Measurements from ENCODE around the gene ITSN2.

The ITSN2 gene

GRCh38 chr2:24269265-24269664 is 91.1 kb downstream of the ITSN2 start:
- no peak for DNase-seq (ENCODE audit: low read depth, low spot score)

- no peak for DNase-seq (ENCODE audit: low read depth, low spot score)
Observed at GRCh38 chr2:24265212-24265611, 95.1 kb downstream of the ITSN2 start.

DNA sequence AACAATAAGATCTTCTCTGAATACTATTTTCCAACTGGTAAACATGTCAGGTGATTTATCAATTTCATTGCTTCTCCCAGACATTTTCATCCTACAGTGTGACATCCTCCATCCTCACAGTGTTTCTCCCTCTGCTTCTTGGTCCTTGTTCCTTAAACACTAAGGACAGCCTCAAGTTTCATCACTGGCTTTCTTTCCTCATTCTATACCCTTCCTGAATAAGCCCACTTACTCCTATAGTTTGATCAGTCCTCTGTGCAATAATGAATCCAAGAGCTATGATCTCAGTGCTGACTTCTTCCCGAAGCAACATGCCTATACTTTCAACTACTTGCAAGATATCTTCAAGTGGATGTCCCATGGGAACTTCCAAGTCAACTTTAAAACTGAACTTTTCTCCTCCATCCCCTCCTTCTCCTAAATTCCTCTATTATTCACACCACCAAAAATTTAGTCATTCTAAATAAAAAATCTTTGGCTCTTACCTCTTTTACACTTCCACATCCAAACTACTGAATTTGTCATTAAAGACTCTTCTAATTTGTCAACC is 97.8 kb downstream of the ITSN2 start:
- no peak for DNase-seq (ENCODE audit: low read depth, low spot score)

GRCh38 chr2:24261441-24261840 is 98.9 kb downstream of the ITSN2 start:
- DNase-seq (ENCODE audit: low read depth, low spot score) = no peak

DNA sequence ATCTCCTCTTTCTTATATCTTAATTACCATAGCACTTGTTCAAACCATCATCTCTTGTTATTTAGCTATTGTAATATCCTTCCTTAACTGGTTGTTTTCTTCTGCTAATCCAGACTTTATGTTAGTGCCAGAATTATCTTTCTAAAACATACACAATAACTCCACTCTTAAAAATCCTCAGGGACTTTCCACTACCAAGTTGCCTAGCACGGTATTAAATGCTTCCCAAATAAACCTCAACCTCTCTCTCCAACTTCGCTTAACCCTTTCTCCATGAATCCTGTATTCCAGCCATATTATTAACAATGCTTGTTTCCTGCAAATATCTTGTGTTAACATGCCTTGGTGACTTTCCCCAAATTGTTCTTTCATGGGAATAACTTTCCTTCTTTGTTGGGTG is 101.0 kb downstream of the ITSN2 start:
- DNase-seq (ENCODE audit: low read depth, low spot score) = no peak

GRCh38 chr2:24258718-24259117 is 101.6 kb downstream of the ITSN2 start:
- no peak for DNase-seq (ENCODE audit: low read depth, low spot score)

- no peak for DNase-seq (ENCODE audit: low read depth, low spot score)
Observed at GRCh38 chr2:24253303-24253919, 106.9 kb downstream of the ITSN2 start.

- DNase-seq (ENCODE audit: low read depth, low spot score) = no peak
Observed at GRCh38 chr2:24247592-24247991, 112.7 kb downstream of the ITSN2 start.

GRCh38 chr2:24247164-24247563 is 113.2 kb downstream of the ITSN2 start:
- DNase-seq (ENCODE audit: low read depth, low spot score) = no peak

- DNase-seq (ENCODE audit: low read depth, low spot score) = no peak
Observed at GRCh38 chr2:24245986-24246776, 114.2 kb downstream of the ITSN2 start.

DNA sequence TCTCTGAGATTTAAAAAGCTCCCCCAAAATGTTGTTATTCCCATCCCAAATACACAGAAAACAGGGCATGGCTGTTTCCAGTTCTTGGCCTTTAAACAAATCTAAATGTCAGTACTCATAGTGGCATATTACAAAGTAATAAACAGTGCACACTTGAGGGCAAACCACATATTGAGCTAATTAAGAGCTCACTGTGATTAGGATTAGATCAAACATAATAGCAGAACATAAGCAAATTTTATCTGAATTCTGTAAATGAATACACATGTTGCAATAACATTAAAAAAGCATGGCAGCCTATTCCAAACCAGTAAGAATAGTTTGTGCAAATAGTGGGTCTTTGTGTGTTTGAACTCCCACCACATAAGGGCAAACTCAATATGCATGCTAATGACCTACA is 118.8 kb downstream of the ITSN2 start:
- DNase-seq (ENCODE audit: low read depth, low spot score) = no peak

DNA sequence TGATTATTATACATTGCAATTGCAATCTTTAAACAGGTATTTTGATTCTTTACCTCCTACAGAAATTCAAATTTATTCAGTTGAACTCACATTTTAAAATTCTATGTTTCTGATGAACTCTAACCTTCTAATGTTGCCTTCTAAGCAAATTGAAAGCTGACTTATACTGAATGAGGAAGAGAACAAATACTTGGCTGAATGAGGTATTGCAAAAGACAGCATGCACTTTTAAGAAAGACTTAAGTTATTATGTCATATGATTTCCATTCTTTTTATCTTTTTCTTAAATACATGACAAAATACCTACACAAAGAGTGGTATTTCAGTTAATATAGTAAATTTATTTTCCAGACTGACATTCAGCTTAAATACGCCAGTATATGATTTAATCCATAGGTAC is 120.8 kb downstream of the ITSN2 start:
- DNase-seq (ENCODE audit: low read depth, low spot score) = no peak

DNA sequence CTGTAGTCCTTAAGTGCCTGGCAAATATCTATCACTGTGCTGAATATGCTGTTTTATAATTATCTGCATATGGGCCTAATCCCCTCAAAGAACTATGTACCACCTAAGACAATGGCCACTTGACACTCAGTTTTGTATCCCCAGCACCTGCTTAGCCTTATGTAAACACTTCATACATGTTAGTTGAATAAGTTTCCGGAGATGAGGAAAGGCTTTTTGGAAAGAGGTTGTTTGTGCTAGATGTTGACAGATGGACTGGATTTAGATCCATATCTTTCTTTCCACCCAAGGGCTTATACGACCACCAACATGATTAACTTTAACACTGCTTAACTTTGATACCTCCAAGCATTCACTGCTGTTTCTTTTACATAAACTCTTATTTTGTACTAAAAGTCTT is 122.2 kb downstream of the ITSN2 start:
- no peak for DNase-seq (ENCODE audit: low read depth, low spot score)

GRCh38 chr2:24237313-24237712 is 123.0 kb downstream of the ITSN2 start:
- DNase-seq (ENCODE audit: low read depth, low spot score) = no peak

GRCh38 chr2:24233321-24233720 is 127.0 kb downstream of the ITSN2 start:
- no peak for DNase-seq (ENCODE audit: low read depth, low spot score)

DNA sequence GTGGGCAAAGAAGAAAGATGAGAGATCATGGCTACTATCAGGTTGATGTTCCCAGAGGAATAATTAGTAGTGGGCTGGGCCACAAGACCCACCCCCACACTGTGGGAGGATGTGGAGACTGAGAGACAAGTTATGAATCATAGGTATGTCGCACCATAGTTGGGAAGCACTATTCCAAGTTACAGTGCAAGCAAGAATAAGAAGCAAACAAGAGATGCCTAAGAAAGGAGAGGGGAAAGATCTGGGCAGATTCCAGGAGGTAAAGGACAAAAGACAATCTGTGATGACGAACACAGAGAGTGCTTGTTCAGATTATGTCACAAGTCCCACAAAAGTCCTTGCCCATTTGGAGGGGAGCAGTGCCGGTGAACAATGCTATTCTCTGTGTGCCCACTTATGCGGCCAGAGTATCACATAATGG is 128.9 kb downstream of the ITSN2 start:
- no peak for DNase-seq (ENCODE audit: low read depth, low spot score)

DNA sequence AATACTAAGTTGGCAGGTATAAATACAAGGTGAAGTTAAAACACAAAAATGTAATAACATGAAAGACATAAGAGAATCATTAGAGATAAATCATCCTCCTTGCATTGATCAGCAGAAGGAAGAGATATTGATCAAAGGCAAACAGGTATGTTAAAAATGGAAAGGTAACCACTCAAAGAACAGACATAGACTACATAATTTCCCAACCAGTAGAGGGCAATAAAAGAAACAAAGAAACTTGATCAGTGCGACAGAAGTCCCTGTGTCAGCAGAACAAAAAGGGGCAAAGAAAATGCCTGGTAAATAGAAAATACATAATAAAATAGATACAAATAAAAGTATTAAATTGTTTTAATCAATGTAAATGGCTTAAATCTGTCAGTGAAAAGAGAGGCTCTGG is 131.9 kb downstream of the ITSN2 start:
- DNase-seq (ENCODE audit: low read depth, low spot score) = no peak

DNA sequence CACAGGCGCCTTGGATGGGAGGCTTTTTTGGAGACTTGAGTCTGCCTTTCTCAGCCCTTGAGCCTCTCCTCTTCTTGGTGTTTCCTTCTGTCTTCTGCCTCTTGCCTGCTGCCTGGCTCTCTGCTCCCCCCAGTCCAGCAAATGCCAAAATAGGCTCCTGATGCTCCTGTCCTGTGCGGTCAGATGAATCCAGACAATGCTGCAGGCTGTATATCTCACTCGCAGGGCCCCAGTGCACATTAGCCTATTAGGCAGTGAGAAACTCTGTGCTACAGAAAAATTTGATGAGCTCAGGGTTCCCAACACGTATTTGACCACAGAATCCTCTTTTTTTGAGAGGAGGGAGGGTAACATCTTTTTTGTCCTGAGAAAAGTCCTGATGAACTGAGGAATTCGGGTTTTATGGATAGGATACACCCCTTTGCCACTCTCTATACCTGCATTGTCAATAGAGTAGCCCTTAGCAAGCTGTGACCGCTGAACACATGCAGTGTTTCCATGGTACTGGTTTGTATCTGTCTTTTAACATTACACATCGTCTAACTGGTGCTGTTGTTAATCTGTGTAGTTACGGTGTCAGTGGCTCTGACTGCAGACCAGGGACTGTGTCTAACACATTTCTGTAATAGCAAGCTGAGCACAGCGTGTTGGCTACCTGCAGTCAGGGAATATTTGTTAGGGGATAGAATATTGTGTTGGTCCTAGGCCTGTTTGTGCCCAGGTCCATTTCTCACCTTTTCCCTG is 134.7 kb downstream of the ITSN2 start:
- DNase-seq (ENCODE audit: low read depth, low spot score) = no peak

- no peak for DNase-seq (ENCODE audit: low read depth, low spot score)
Observed at GRCh38 chr2:24222946-24223345, 137.4 kb downstream of the ITSN2 start.

DNA sequence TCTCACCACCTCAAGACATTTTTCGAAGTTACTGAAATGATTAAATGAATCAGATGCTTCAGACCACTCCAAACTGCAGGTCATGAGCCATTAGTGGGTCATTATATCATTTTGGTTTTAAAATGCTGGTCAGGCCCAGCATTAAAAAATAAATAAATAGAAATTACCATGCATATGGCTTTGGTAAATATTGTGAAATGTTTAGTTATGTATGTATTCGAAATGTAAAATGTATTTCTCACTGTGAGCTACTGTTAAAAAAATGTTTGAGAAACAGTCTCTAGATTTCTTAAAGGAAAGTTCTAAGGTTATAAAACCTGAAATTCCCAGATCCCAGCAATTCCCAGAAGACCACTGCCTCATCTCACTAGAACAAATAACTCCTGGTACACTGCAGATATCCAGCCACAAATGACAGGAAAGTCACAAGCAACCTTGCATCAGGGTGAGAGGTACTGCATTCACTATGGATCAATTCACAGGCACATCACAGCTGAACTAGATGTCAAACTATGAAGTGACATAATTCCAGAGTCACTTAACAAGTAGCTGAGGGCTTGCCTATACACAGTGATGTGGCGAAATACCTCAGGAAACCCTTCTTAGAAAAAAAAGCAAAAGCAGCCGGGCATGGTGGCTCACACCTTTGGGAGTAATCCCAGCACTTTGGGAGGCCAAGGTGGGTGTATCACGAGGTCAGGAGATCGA is 138.8 kb downstream of the ITSN2 start:
- no peak for DNase-seq (ENCODE audit: low read depth, low spot score)

GRCh38 chr2:24220554-24221291 is 139.6 kb downstream of the ITSN2 start:
- no peak for DNase-seq (ENCODE audit: low read depth, low spot score)

Measured in activated CD4-positive, CD25-positive, alpha-beta regulatory T cell treated with anti-CD3 and anti-CD28 coated beads, Interleukin-2, amount 50 U/mL, for 16 hours (primary cell).